HG02840 (cell line): Measurements from ENCODE around the gene NOTCH3.
A peak's percentile ranks its signal among the peaks of the same experiment; 100 is the strongest.

Source experiments
- ATAC-seq: cut with Tn5 transposase; IDR thresholded peaks from one replicate; pipeline ENCODE4 v1.9.1; 2021; ENCODE audit warnings: mild to moderate bottlenecking, moderate library complexity, moderate number of reproducible peaks; ENCODE audit not compliant: unreplicated experiment, low FRiP score

Gene NOTCH3

DNA sequence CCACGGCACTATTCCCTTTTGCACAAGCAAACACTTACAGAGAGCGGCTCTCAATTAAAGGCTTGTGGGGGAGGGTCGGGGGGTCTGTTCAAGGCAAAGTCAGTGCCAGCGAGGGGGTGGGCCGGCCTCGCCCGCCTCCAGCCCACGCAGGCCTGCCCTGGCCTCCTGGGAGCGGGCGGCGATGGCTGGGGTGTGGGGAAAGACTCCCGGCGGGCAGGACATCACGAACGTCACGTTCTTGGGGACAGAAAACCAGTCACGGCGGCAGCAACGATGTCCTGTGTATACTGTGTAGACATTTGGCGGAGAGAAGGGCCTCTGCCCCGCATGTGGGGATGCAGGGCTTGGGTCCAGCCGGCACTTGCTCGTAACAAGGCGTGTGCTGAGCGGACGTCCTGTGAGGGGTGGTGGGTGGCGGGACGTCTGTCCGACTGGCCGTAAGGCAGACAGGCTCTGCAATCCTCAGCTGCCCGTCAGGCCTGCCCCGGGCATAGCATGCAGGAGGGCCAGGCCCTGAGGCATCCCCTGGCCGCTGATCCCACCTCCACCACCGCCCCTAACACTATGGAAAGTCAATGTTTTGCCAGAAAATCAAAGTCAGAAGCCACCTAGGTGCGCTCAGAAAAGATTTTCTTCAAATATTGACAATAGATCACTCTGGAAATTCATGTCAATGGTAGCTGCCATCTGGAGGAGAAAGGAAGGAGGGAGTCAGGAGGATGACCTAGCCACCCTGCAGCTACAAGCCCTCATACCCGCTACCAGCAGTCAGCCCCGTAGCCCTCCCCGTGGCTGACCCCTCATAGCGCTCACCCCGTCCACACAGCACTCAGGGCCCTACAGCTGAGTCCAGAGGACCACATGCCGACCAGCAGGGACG lies 37.2 kb upstream of the NOTCH3 start:
- no peak for ATAC-seq

DNA sequence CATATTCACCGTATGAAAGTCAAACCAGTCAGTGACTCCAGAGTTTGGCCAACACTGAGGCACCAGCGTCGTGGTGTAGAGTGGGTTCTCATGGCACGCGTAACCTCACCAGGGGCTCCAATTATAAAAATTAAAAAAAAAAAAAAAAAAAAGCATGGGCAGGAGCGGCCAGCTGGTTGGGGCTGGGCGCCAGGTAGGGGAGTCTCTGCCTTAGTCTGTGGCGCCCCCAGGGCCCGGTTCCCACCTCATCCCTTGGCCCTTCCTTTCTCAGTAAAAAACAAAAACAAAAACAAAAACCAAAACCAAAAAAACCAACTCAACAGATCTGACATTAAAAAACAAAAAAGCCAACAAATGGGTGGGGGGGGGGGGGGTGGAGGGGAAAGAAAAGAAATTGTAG lies 36.1 kb upstream of the NOTCH3 start:
- no peak for ATAC-seq

GRCh38 chr19:15235781-15236180 lies 35.0 kb upstream of the NOTCH3 start:
- no peak for ATAC-seq

- no peak for ATAC-seq
These were observed 33.8 kb upstream of the NOTCH3 start for GRCh38 chr19:15234431-15235130.

GRCh38 chr19:15231271-15231670 lies 30.5 kb upstream of the NOTCH3 start:
- ATAC-seq, result no peak

DNA sequence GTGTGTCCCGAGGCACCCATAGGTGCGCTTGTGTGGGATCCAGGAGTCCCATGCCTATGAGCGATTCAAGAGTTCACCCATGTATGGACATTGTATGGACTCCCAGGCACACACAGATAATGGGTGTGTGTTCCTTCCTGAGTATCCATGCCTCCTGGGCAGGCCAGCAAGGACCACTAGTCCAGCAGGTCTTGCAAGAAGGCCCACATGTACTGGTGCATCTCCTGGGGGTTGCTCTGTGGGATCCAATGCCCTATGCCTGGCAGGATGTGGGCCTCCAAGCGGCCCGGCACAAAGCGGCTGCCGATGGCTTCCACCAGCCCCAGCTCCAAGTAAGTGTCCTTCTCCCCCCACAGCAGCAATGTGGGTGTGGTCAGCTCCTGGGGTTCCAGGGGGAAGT lies 26.5 kb upstream of the NOTCH3 start:
- ATAC-seq, result no peak

DNA sequence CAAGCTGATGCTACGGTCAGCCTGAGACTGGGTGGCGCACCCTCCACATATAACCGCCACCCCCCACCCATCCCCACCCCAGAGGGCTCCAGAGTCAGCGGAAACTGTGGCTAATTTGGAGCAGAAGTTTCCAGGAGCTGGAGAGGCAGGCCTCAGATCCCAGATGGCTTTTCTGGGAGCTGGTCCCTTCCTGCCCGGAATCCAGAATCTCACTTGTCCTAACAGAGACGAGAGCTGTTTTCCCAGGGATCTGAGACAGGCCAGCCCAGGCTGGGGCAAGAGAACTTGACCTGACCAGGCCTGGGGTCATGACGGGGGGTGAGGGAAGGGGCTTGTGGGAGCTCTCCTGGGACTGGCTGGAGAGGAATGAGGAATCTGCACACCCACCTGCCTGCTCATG lies 25.0 kb upstream of the NOTCH3 start:
- no peak for ATAC-seq

DNA sequence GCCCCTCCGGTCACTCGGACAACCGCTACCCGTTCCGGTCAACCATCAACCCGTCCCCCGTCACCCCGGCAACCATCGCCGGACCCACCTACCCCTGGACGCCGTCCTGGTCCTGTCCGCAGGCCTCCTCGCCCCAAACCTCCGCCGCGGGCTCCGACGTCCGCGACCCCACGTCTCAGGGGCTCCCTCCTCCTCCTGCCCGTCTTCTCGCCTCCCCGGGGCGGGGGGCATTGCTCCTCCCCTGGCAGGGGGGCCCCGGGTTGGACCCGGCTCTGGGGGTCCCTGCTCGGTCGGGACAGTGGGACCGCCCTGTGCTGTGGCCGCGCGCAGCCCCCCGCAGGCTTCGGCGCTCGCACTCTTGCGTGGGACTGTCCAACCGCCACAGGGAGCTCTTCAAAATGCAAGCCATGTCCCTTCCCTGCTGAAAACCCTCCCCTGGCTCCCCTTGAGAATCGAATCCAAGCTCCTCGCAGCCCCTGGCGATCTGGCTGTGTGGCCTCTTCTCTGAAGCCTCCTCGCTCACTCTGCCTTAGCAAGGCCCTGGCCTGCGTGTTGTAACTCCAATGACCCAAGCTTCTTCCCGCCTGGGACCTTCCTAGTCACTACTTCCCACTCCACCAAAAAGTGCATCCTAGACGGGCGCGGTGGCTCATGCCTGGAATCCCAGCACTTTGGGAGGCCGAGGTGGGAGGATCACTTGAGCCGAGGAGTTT lies 23.0 kb upstream of the NOTCH3 start:
- ATAC-seq, result no peak

DNA sequence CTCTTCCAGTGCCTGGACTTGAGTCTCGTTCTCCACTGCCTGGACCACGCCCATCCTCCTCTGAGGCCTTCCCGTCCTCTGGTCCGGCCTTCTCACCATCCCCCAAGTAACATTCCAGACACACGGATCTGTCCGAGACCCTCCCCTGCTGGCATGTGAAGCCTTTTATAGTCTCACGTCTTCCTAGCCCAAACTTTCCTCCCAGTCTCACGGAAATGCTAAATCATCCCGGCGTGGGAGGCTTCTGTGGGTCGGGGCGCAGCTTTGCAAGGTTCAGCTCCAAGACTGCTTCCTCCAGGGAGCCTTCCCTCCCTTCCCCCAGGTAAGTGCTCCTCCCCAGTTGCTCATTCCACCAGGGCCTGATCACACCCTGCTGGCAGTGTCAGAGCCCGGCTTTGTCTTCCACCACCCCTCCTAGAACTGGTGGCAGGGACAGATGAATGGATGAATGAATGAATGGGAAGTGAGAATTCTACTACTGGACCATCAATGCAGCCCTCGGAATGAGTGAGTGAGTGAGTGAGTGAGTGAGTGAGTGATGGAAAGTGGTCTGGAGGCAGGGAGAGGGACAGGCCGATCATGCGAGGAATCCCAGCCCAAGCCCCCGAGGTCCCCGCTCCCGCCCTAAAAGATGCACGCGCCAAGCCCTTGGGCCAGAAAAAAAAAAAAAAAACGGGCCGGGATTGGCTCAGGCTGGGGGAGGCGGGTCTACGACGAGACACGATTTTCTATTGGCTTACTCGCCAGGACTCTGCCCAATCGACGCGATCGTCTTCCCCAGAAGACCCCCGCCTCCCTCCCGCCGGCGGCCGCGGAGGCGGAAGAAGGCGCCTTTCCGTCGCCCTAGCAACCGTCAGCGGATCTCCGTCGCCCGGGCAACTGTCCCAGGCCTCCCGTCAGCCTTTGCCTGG lies 22.2 kb upstream of the NOTCH3 start:
- ATAC-seq, result peak; percentile 76

DNA sequence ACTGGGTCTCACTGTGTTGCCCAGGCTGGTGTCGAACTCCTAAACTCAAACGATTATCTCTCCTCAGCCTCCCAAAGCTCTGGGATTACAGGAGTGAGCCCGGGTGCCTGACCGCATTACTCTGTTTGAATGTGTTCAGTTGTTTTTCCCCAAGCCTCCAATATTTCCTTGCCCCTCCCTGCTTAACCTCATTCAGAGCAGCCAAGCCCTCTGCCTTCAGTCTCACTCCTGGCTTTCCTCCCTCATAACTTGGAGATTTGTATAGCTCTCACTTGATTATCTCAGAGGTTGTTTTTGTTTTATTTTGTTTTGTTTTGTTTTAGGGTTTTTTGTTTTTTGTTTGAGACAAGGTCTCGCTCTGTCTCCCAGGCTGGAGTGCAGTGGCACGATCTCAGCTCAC lies 20.0 kb upstream of the NOTCH3 start:
- no peak for ATAC-seq

GRCh38 chr19:15218501-15218900 lies 17.7 kb upstream of the NOTCH3 start:
- no peak for ATAC-seq

DNA sequence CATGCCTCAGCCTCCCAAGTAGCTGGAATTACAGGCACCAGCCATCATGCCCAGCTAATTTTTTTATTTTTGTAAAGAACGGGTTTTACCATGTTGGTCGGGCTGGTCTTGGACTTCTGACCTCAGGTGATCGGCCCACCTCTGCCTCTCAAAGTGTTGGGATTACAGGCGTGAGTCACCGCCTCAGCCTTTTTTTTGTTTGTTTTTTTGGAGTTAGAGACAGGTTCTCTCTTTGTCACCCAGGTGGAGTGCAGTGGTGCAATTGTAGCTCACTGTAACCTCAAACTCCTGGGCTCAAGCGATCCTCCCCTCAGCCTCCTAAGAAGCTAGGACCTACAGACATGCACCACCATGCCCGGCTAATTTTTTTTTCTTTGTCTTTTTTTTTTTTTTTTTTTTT lies 15.6 kb upstream of the NOTCH3 start:
- ATAC-seq, result no peak

DNA sequence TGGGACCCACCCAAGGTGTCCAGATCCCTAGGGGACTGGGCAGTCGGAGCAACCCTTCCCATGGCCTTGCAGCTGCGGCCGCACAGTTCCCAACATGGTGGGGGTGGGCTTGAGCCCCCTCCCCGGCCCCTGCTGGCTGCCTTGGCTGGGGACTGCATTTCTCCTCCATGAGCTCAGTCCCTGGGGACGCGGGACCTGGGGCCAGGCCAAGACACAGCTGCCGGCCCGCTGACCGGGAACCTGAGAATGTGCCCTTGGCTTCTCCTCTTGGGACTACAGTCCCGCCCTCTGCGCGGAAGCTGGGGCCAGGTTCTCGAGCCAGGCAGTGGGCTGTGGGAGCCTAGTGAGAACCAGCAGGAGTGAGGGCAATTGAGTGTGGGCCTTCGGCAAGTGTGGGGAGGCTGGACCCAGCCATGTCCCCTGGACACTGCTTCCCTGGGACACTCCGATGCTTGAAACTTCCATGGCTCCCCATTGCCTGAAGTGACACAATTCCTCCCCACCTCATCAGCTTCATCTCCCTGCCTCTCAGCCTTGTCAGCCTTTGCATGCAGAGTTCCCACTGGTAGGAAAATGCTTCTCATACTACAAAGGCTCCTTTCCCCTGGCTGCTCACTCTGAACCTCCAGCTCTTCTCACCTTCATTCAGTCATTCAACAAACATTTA lies 13.1 kb upstream of the NOTCH3 start:
- ATAC-seq, result no peak

- no peak for ATAC-seq
These were observed 11.9 kb upstream of the NOTCH3 start for GRCh38 chr19:15212711-15213110.

- ATAC-seq, result no peak
These were observed 9.6 kb upstream of the NOTCH3 start for GRCh38 chr19:15210323-15210781.

GRCh38 chr19:15201374-15202023 lies 704 bp upstream of the NOTCH3 start:
- ATAC-seq, result no peak

- no peak for ATAC-seq
These were observed 888 bp downstream of the NOTCH3 start for GRCh38 chr19:15199661-15200552.
